GM19452 (cell line): ENCODE results near the gene TMED1.
"Not testable (repeated sequence)": the region's sequence is repeated elsewhere in the genome, so short reads cannot be mapped to it uniquely, and the experiment has no call there.

Source experiments
- ATAC-seq: cut with Tn5 transposase; IDR thresholded peaks from one replicate; pipeline ENCODE4 v1.9.1; 2021; ENCODE audit not compliant: unreplicated experiment

TMED1 gene

GRCh38 chr19:10835754-10836478, at the start of gene TMED1:
TSS of gene TMED1 (minus strand) at chr19:10836212. CDS start at chr19:10836191, 21 bp downstream.
- peak; percentile 70 for ATAC-seq

GRCh38 chr19:10885201-10886169, 49.5 kb upstream of the TMED1 start:
- ATAC-seq, result no peak

GRCh38 chr19:10884274-10884673, 48.3 kb upstream of the TMED1 start:
- ATAC-seq, result no peak

- ATAC-seq, result no peak
Observed at GRCh38 chr19:10882108-10882457, 46.1 kb upstream of the TMED1 start.

- ATAC-seq, result no peak
Observed at GRCh38 chr19:10881403-10882107, 45.5 kb upstream of the TMED1 start.

GRCh38 chr19:10878253-10878652, 42.2 kb upstream of the TMED1 start:
- ATAC-seq, result no peak

GRCh38 chr19:10877608-10878007, 41.6 kb upstream of the TMED1 start:
- ATAC-seq, result not testable (repeated sequence)

- ATAC-seq, result peak; percentile 58
Observed at GRCh38 chr19:10876459-10877240, 40.6 kb upstream of the TMED1 start.

GRCh38 chr19:10874024-10874423, 38.0 kb upstream of the TMED1 start:
- ATAC-seq, result no peak

GRCh38 chr19:10872546-10873107, 36.6 kb upstream of the TMED1 start:
- no peak for ATAC-seq

- ATAC-seq, result no peak
Observed at GRCh38 chr19:10871711-10872545, 35.9 kb upstream of the TMED1 start.

- peak; percentile 67 for ATAC-seq
Observed at GRCh38 chr19:10870955-10871603, 35.1 kb upstream of the TMED1 start, which contains the start of gene CARM1. TSS of gene CARM1 (plus strand) at chr19:10871553. CDS start at chr19:10871703, 150 bp downstream.

GRCh38 chr19:10870501-10870954, 34.5 kb upstream of the TMED1 start:
- no peak for ATAC-seq

- ATAC-seq, result not testable (repeated sequence)
Observed at GRCh38 chr19:10869872-10870311, 33.9 kb upstream of the TMED1 start.

GRCh38 chr19:10868872-10869547, 33.0 kb upstream of the TMED1 start:
- ATAC-seq, result no peak

GRCh38 chr19:10866495-10866894, 30.5 kb upstream of the TMED1 start:
- ATAC-seq, result no peak

GRCh38 chr19:10864538-10864899, 28.5 kb upstream of the TMED1 start:
- ATAC-seq, result no peak

GRCh38 chr19:10863107-10863717, 27.2 kb upstream of the TMED1 start:
- no peak for ATAC-seq
